H1 (cell line): ENCODE results near the gene DCXR. TPM values are rescaled to one million over a fixed set of nuclear protein-coding genes. Genes with fewer than 3 reads are reported as not detected.

Experiments used
- CTCF ChIA-PET: fragments of 300-600 bp; sonication (Branson Sonifier 250); formaldehyde crosslinking; loops from one replicate; lab custom pipeline; 2021; ENCODE audit not compliant: partially characterized antibody; lab: Charles Lee
- POLR2A ChIA-PET: fragments of 300-600 bp; sonication (Branson Sonifier 250); formaldehyde crosslinking; loops from one replicate; lab custom pipeline; 2021; ENCODE audit warnings: inconsistent platforms; ENCODE audit not compliant: partially characterized antibody; lab: Charles Lee
- DNase-seq, 2 experiments: peaks; one replicate each; pipeline versions ENCODE4 v3.0.0 to v3.0.0-alpha.2; 2010 to 2022; ENCODE audit warnings: low spot score in 2 of 2, low read depth in 1 of 2, mixed read lengths in 1 of 2
- FAIRE-seq: peaks from 2 replicates; lab custom pipeline; 2011; peaks lifted over from hg19 to GRCh38; lab: Jason Lieb, UNC
- H2AFZ ChIP-seq: 2 replicates; pipeline ENCODE4 v1.8.1; 2012; ENCODE audit warnings: low read length, inconsistent platforms
- H2AK5ac ChIP-seq: 2 replicates; pipeline ENCODE4 v1.6.1; 2013; ENCODE audit warnings: low read depth, low read length
- H2BK120ac ChIP-seq: replicated peaks from 2 replicates; pipeline ENCODE3; 2013; ENCODE audit warnings: low read depth, low read length, inconsistent platforms
- H2BK12ac ChIP-seq: 2 replicates; pipeline ENCODE4 v1.6.1; 2013; ENCODE audit warnings: low read depth, low read length
- H2BK15ac ChIP-seq: 2 replicates; pipeline ENCODE4 v1.6.1; 2013; ENCODE audit warnings: low read length
- H2BK20ac ChIP-seq: 2 replicates; pipeline ENCODE4 v1.6.1; 2013; ENCODE audit warnings: low read length
- H2BK5ac ChIP-seq: 2 replicates; pipeline ENCODE4 v1.6.1; 2013; ENCODE audit warnings: low read depth, low read length
- H3K14ac ChIP-seq: 2 replicates; pipeline ENCODE4 v1.6.1; 2013; ENCODE audit warnings: inconsistent platforms; ENCODE audit not compliant: insufficient read length
- H3K18ac ChIP-seq: 2 replicates; pipeline ENCODE4 v1.6.1; 2013; ENCODE audit warnings: low read length; ENCODE audit errors: extremely low read depth
- H3K23ac ChIP-seq: 2 replicates; pipeline ENCODE4 v1.6.1; 2013; ENCODE audit warnings: inconsistent platforms; ENCODE audit not compliant: insufficient read length
- H3K23me2 ChIP-seq: 2 replicates; pipeline ENCODE4 v1.6.1; 2013; ENCODE audit warnings: low read depth, low read length
- H3K27ac ChIP-seq: 2 replicates; pipeline ENCODE4 v1.6.1; 2011; ENCODE audit warnings: low read depth, low read length, inconsistent platforms
- H3K27me3 ChIP-seq, 4 experiments: replicated peaks in 1 of 4; 1 replicate in 1 of 4; 2 replicates in 3 of 4; pipeline versions ENCODE4 v1.6.1 to v1.8.1; 2011 to 2013; ENCODE audit warnings: low read length in 3 of 4, mild to moderate bottlenecking in 3 of 4, inconsistent platforms in 2 of 4, mixed read lengths in 2 of 4, moderate library complexity in 1 of 4; ENCODE audit not compliant: control insufficient read depth in 3 of 4, insufficient read depth in 3 of 4; ENCODE audit errors: extremely low read depth in 1 of 4
- H3K36me3 ChIP-seq, 4 experiments: 2 replicates each; pipeline versions ENCODE4 v1.6.1 to v1.8.1; 2011 to 2013; ENCODE audit warnings: mild to moderate bottlenecking in 4 of 4, low read length in 3 of 4, moderate library complexity in 2 of 4, control low read depth in 1 of 4, inconsistent platforms in 1 of 4; ENCODE audit not compliant: insufficient read depth in 4 of 4, control insufficient read depth in 2 of 4
- H3K4ac ChIP-seq: replicated peaks from 2 replicates; pipeline ENCODE3; 2013; ENCODE audit warnings: low read length, low read depth, mixed read lengths, inconsistent platforms; ENCODE audit not compliant: insufficient read length
- H3K4me1 ChIP-seq, 4 experiments: replicated peaks in 1 of 4; 1 replicate in 1 of 4; 2 replicates in 3 of 4; pipeline versions ENCODE4 v1.6.1 to v1.8.1; 2011 to 2013; ENCODE audit warnings: low read length in 3 of 4, inconsistent platforms in 2 of 4, mixed read lengths in 1 of 4; ENCODE audit not compliant: insufficient read depth in 4 of 4, control insufficient read depth in 3 of 4
- H3K4me2 ChIP-seq, 2 experiments: 2 replicates each; pipeline versions ENCODE4 v1.6.1 to v1.8.1; 2011 to 2013; ENCODE audit warnings: low read depth in 2 of 2, low read length in 2 of 2, control low read depth in 1 of 2, inconsistent platforms in 1 of 2, mild to moderate bottlenecking in 1 of 2; ENCODE audit not compliant: insufficient read depth in 1 of 2
- H3K4me3 ChIP-seq, 4 experiments: fragments of 200-600, 300-600 bp in 1 of 4; sonication (generic), shearing (Covaris generic), sonication (Bioruptor Twin) in 1 of 4; 2 replicates each; pipeline versions ENCODE4 v1.5.1 to v1.8.1; 2011 to 2016; ENCODE audit warnings: low read length in 4 of 4, low read depth in 3 of 4, control low read depth in 2 of 4, inconsistent platforms in 2 of 4, mild to moderate bottlenecking in 2 of 4, mixed read lengths in 1 of 4, moderate library complexity in 1 of 4; ENCODE audit not compliant: insufficient read depth in 2 of 4; ENCODE audit errors: extremely low read depth in 1 of 4
- H3K56ac ChIP-seq: replicated peaks from 2 replicates; pipeline ENCODE3; 2013; ENCODE audit warnings: low read depth, mild to moderate bottlenecking, mixed read lengths, low read length, inconsistent platforms; ENCODE audit not compliant: insufficient read length
- H3K79me1 ChIP-seq: 2 replicates; pipeline ENCODE4 v1.6.1; 2013; ENCODE audit warnings: low read depth, low read length, control low read depth
- H3K79me2 ChIP-seq, 2 experiments: 2 replicates each; pipeline versions ENCODE4 v1.6.1 to v1.8.1; 2012 to 2013; ENCODE audit warnings: low read length in 2 of 2, mild to moderate bottlenecking in 2 of 2, inconsistent platforms in 1 of 2; ENCODE audit not compliant: insufficient read depth in 2 of 2, control insufficient read depth in 1 of 2
- H3K9ac ChIP-seq, 4 experiments: replicated peaks in 1 of 4; 1 replicate in 1 of 4; 2 replicates in 3 of 4; pipeline versions ENCODE4 v1.6.1 to v1.8.1; 2011 to 2013; ENCODE audit warnings: low read depth in 3 of 4, low read length in 3 of 4, control low read depth in 2 of 4, mild to moderate bottlenecking in 2 of 4, moderate library complexity in 2 of 4, inconsistent platforms in 1 of 4; ENCODE audit errors: extremely low read depth in 1 of 4
- H3K9me3 ChIP-seq, 2 experiments: 2 replicates each; pipeline versions ENCODE4 v1.6.1 to v1.8.1; 2012 to 2013; ENCODE audit warnings: mild to moderate bottlenecking in 2 of 2, moderate library complexity in 2 of 2, control low read depth in 1 of 2, inconsistent platforms in 1 of 2, low read depth in 1 of 2, low read length in 1 of 2, mixed read lengths in 1 of 2; ENCODE audit not compliant: insufficient read depth in 2 of 2
- H4K20me1 ChIP-seq, 2 experiments: replicated peaks in 1 of 2; 2 replicates each; pipeline versions ENCODE3 to v1.8.1; 2011 to 2013; ENCODE audit warnings: inconsistent platforms in 2 of 2, low read length in 2 of 2, mild to moderate bottlenecking in 1 of 2; ENCODE audit not compliant: insufficient read depth in 2 of 2, control insufficient read depth in 1 of 2
- H4K5ac ChIP-seq: 2 replicates; pipeline ENCODE4 v1.6.1; 2013; ENCODE audit warnings: low read length, low read depth, mixed read lengths, inconsistent platforms; ENCODE audit not compliant: insufficient read length
- H4K8ac ChIP-seq: 2 replicates; pipeline ENCODE4 v1.8.0; 2013; ENCODE audit warnings: mild to moderate bottlenecking, moderate library complexity, low read length, inconsistent platforms; ENCODE audit not compliant: insufficient read depth; ENCODE audit errors: extremely low read depth
- H4K91ac ChIP-seq: replicated peaks from 2 replicates; pipeline ENCODE3; 2013; ENCODE audit warnings: low read length, mixed read lengths, inconsistent platforms; ENCODE audit not compliant: insufficient read length
- BACH1 ChIP-seq: IDR thresholded peaks from 2 replicates; pipeline ENCODE4 v1.6.1; 2012; ENCODE audit warnings: low read length, improper control_type of control experiment
- HDAC6 ChIP-seq: IDR thresholded peaks from one replicate; pipeline ENCODE4 v1.7.1; 2012; ENCODE audit warnings: low read depth, mild to moderate bottlenecking, inconsistent platforms, low read length, moderate library complexity
- JUN ChIP-seq: IDR thresholded peaks from 2 replicates; pipeline ENCODE4 v1.6.1; 2011; ENCODE audit warnings: low read depth, mild to moderate bottlenecking, improper control_type of control experiment, low read length
- MAFK ChIP-seq: IDR thresholded peaks from 2 replicates; pipeline ENCODE4 v1.6.1; 2012; ENCODE audit warnings: low read depth, mild to moderate bottlenecking, improper control_type of control experiment, low read length
- SIN3A ChIP-seq, 2 experiments: IDR thresholded peaks in 1 of 2; conservative IDR thresholded peaks in 1 of 2; 2 replicates each; pipeline ENCODE4 v1.6.1; 2011 to 2012; ENCODE audit warnings: low read length in 2 of 2, improper control_type of control experiment in 1 of 2, low read depth in 1 of 2, mild to moderate bottlenecking in 1 of 2
- WGBS, 2 experiments: shearing (Covaris generic) in 1 of 2; methylation state at CpG; one replicate each; pipeline versions ENCODE4 v1.1.6 to v1.1.7; 2013 to 2015; ENCODE audit warnings: low lambda C conversion rate in 2 of 2, mixed read lengths in 2 of 2, inconsistent platforms in 1 of 2, low coverage in 1 of 2, missing lambda C conversion rate in 1 of 2; ENCODE audit not compliant: insufficient replicate concordance in 2 of 2, insufficient coverage in 1 of 2, insufficient read length in 1 of 2; ENCODE audit errors: extremely low coverage in 1 of 2, missing lambda C conversion rate in 1 of 2; 5-methylcytosine and 5-hydroxymethylcytosine counted together
- polyA plus RNA-seq, 7 experiments: library from polyadenylated mRNA; depleted of rRNA in 3 of 7; stranded (reverse) in 5 of 7; unstranded in 2 of 7; fragments of >200 nt in 5 of 7; fragments of 200-250 nt in 2 of 7; gene quantifications; 1 replicate in 5 of 7; 2 replicates in 1 of 7; 4 replicates in 1 of 7; pipeline versions ENCODE4 v1.2.1 to v1.2.3, GENCODE V29; 2011 to 2013; ENCODE audit warnings: missing spikeins in 2 of 7, mixed read lengths in 2 of 7
- total RNA-seq: library from RNA; stranded (reverse); fragmentation: NEBNext Ultra II Directional; extraction: Animal tissue kit (Norgen Biotek cat#: 25700); gene quantifications from 2 replicates; pipeline ENCODE4 v1.2.1, GENCODE V29; 2021

The DCXR gene
- total and polyA plus RNA-seq, 2 of the 8 experiments (the other 6 are each of a cell fraction or from before 2014, with no cell fraction given) = 96.3 to 212 TPM

GRCh38 chr17:82035488-82035887, 2.0 kb downstream of the DCXR start:
- Histone ChIP-seq H3K56ac (no peak overlapping the region), H2BK5ac (no peak overlapping the region), H4K91ac (no peak overlapping the region), H2BK15ac (no peak overlapping the region), H3K4me1 (peaks cover 3 to 13% (median 7%) of the 10 kb centered on the region in 4 experiments; a peak in 6 of 7 replicates), H3K23me2 (peaks cover 13% of the 10 kb centered on the region; the same call in 1 of the 2 replicates), H3K9me3 (no peaks in the 10 kb centered on the region), H4K20me1 (peaks cover 2 to 8% of the 10 kb centered on the region in 2 experiments), H2AK5ac (no peak overlapping the region), H3K4ac (no peak overlapping the region), H3K18ac (no peak overlapping the region), H3K4me3 (no peak overlapping the region), H3K9ac (no peak overlapping the region), H3K27ac (no peak overlapping the region), H3K79me1 (peaks cover 3% of the 10 kb centered on the region; the same call in 1 of the 2 replicates), H2BK12ac (no peak overlapping the region), H3K14ac (no peak overlapping the region), H4K5ac (no peak overlapping the region), H3K23ac (no peak overlapping the region), H3K27me3 (no peaks in the 10 kb centered on the region; a peak in 1 of 7 replicates), H2AFZ (no peak overlapping the region), H3K4me2 (no peak overlapping the region), H3K36me3 (no peaks in the 10 kb centered on the region; a peak in 1 of 8 replicates), H3K79me2 (peaks cover 0 to 2% of the 10 kb centered on the region in 2 experiments; a peak in 1 of 4 replicates), H2BK20ac (no peak overlapping the region), H4K8ac (no peak overlapping the region), H2BK120ac (no peak overlapping the region)
- POLR2A ChIA-PET = interaction anchor here (0.8 to 1.8 kb wide), 10 partner anchors 15 to 194 kb away, joined by 3 to 8 read pairs (median 4); no protein-coding TSS in a partner anchor
- no peak for TF ChIP-seq JUN
- no peak for TF ChIP-seq SIN3A (conservative IDR thresholded peaks at IDR 0.05 in 1 of 2, IDR thresholded peaks at IDR 0.05 in 1 of 2; ENCODE audit: low read depth in 1 of 2, low read length in 2 of 2)
- no peak for TF ChIP-seq BACH1
- TF ChIP-seq MAFK = no peak
- TF ChIP-seq HDAC6 = no peak
- FAIRE-seq (no peak), DNase-seq (no peak)
- CTCF ChIA-PET = interaction anchor here (0.6 to 1.9 kb wide), 10 partner anchors 15 to 170 kb away, joined by 3 to 11 read pairs (median 3); partner anchors contain the start of gene NOTUM
- 88% methylated on average over 8 of the region's 8 CpGs; no CpG with 5 or more reads in 1 of the 2 experiments for WGBS, 2 experiments
